OCI-LY3 (cell line): ENCODE measurements around the gene PHTF1.

Experiments used
- H2AFZ ChIP-seq: fragments of 200-600, 300-600 bp; shearing (Covaris generic); 2 replicates; pipeline ENCODE4 v1.6.0; 2014; ENCODE audit warnings: antibody characterized with exemption, low read depth, low read length
- H3K27ac ChIP-seq: fragments of 200-600, 300-600 bp; sonication (generic); 2 replicates; pipeline ENCODE4 v1.5.1; 2014; ENCODE audit warnings: mild to moderate bottlenecking, low read length, moderate library complexity, mixed read lengths
- H3K27me3 ChIP-seq: fragments of 200-600, 300-600 bp; sonication (generic); 2 replicates; pipeline ENCODE4 v1.6.1; 2014; ENCODE audit warnings: low read depth, low read length, mixed read lengths
- H3K36me3 ChIP-seq: fragments of 200-600, 300-600 bp; sonication (generic); replicated peaks from 2 replicates; pipeline ENCODE3; 2014; ENCODE audit warnings: low read depth, low read length, mixed read lengths
- H3K4me1 ChIP-seq: fragments of 300-600, 200-600 bp; sonication (generic); 2 replicates; pipeline ENCODE4 v1.6.1; 2014; ENCODE audit warnings: low read length, mixed read lengths
- H3K4me2 ChIP-seq: fragments of 200-600, 300-600 bp; sonication (generic); 2 replicates; pipeline ENCODE4 v1.6.1; 2014; ENCODE audit warnings: low read length, mixed read lengths
- H3K4me3 ChIP-seq: fragments of 300-600, 200-600 bp; sonication (generic); 2 replicates; pipeline ENCODE4 v1.5.1; 2014; ENCODE audit warnings: antibody characterized with exemption, mild to moderate bottlenecking, low read length, moderate library complexity
- H3K79me2 ChIP-seq: fragments of 300-600, 200-600 bp; shearing (Covaris generic); 2 replicates; pipeline ENCODE4 v1.6.1; 2014; ENCODE audit warnings: mild to moderate bottlenecking, low read length, mixed read lengths
- H3K9ac ChIP-seq: fragments of 300-600, 200-600 bp; shearing (Covaris generic); 2 replicates; pipeline ENCODE4 v1.6.0; 2014; ENCODE audit warnings: mild to moderate bottlenecking, low read length, moderate library complexity
- H3K9me3 ChIP-seq: fragments of 200-600, 300-600 bp; shearing (Covaris generic); 2 replicates; pipeline ENCODE4 v1.6.1; 2014; ENCODE audit warnings: low read length, mixed read lengths; ENCODE audit not compliant: insufficient read depth
- H4K20me1 ChIP-seq: fragments of 200-600, 300-600 bp; sonication (generic); 2 replicates; pipeline ENCODE4 v1.6.1; 2016; ENCODE audit warnings: low read length, mixed read lengths; ENCODE audit not compliant: insufficient read depth
- EZH2phosphoT487 ChIP-seq: fragments of 200-600 bp; shearing (Covaris generic); IDR thresholded peaks from 2 replicates; pipeline ENCODE4 v1.6.1; 2018; ENCODE audit warnings: antibody characterized with exemption, mixed run types, low read depth
- TF ChIP-seq, protein P1 (sequence below): fragments of 200-600, 300-600 bp; sonication (generic); IDR thresholded peaks from 2 replicates; pipeline ENCODE4 v1.5.1; 2014; ENCODE audit warnings: antibody characterized with exemption, low read length, low read depth

The PHTF1 gene

DNA sequence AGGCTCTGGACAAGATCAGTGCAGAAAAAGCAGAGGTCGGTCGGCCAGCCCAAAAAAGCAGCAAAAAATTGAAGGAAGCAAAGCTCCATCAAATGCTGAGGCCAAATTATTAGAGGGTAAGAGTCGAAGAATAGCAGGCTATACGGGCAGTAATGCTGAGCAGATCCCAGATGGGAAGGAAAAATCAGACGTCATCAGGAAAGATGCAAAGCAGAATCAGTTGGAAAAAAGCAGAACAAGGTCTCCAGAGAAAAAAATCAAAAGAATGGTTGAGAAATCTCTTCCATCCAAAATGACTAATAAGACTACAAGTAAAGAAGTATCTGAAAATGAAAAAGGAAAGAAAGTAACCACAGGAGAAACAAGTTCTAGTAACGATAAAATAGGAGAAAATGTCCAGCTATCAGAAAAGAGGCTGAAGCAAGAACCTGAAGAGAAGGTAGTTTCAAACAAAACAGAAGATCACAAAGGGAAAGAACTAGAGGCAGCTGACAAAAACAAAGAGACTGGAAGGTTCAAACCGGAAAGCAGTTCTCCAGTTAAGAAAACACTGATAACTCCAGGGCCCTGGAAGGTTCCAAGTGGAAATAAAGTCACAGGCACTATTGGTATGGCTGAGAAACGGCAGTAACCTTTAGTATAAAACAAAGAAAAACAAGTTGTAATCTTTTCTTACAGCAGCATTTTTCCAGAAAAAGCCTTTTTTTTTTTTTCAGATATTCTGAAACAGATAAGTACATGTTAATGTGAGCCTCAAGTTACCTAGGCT lies 75.7 kb downstream of the PHTF1 start:
- TF ChIP-seq, protein P1, sequence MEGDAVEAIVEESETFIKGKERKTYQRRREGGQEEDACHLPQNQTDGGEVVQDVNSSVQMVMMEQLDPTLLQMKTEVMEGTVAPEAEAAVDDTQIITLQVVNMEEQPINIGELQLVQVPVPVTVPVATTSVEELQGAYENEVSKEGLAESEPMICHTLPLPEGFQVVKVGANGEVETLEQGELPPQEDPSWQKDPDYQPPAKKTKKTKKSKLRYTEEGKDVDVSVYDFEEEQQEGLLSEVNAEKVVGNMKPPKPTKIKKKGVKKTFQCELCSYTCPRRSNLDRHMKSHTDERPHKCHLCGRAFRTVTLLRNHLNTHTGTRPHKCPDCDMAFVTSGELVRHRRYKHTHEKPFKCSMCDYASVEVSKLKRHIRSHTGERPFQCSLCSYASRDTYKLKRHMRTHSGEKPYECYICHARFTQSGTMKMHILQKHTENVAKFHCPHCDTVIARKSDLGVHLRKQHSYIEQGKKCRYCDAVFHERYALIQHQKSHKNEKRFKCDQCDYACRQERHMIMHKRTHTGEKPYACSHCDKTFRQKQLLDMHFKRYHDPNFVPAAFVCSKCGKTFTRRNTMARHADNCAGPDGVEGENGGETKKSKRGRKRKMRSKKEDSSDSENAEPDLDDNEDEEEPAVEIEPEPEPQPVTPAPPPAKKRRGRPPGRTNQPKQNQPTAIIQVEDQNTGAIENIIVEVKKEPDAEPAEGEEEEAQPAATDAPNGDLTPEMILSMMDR, result no peak
- no peak for TF ChIP-seq EZH2phosphoT487
- no peaks in the 10 kb centered on the region for H3K36me3 ChIP-seq
- H3K27ac ChIP-seq, result no peak overlapping the region
- no peaks in the 10 kb centered on the region for H3K79me2 ChIP-seq
- no peaks in the 10 kb centered on the region for H4K20me1 ChIP-seq
- H3K4me2 ChIP-seq, result no peak overlapping the region
- H3K9ac ChIP-seq, result no peak overlapping the region
- no peaks in the 10 kb centered on the region for H3K27me3 ChIP-seq
- H3K4me1 ChIP-seq, result no peaks in the 10 kb centered on the region
- H3K9me3 ChIP-seq, result no peaks in the 10 kb centered on the region
- H3K4me3 ChIP-seq, result no peak overlapping the region
- no peak overlapping the region for H2AFZ ChIP-seq

GRCh38 chr1:113681596-113682337 lies 77.5 kb downstream of the PHTF1 start:
- Histone ChIP-seq H4K20me1 (no peaks in the 10 kb centered on the region), H3K4me1 (peaks cover 6% of the 10 kb centered on the region), H3K79me2 (no peaks in the 10 kb centered on the region), H3K4me2 (no peak overlapping the region), H3K9ac (no peak overlapping the region), H3K36me3 (no peaks in the 10 kb centered on the region), H3K4me3 (no peak overlapping the region), H2AFZ (no peak overlapping the region), H3K27ac (no peak overlapping the region), H3K27me3 (no peaks in the 10 kb centered on the region), H3K9me3 (no peaks in the 10 kb centered on the region)
- no peak for TF ChIP-seq EZH2phosphoT487
- TF ChIP-seq, protein P1, result no peak

GRCh38 chr1:113678159-113678469 lies 81.2 kb downstream of the PHTF1 start:
- H2AFZ ChIP-seq, result no peak overlapping the region
- no peaks in the 10 kb centered on the region for H3K79me2 ChIP-seq
- H4K20me1 ChIP-seq, result no peaks in the 10 kb centered on the region
- peaks cover 24% of the 10 kb centered on the region for H3K4me1 ChIP-seq
- H3K9me3 ChIP-seq, result no peaks in the 10 kb centered on the region
- no peaks in the 10 kb centered on the region for H3K27me3 ChIP-seq
- H3K27ac ChIP-seq, result no peak overlapping the region
- no peak overlapping the region for H3K9ac ChIP-seq
- no peak overlapping the region for H3K4me3 ChIP-seq
- no peak overlapping the region for H3K4me2 ChIP-seq
- TF ChIP-seq EZH2phosphoT487, result no peak
- TF ChIP-seq, protein P1, result no peak
- H3K36me3 ChIP-seq, result no peaks in the 10 kb centered on the region

- no peak overlapping the region for H3K4me2 ChIP-seq
Observed at GRCh38 chr1:113677250-113678158, 81.8 kb downstream of the PHTF1 start.

More at GRCh38 chr1:113677250-113678158, 81.8 kb downstream of the PHTF1 start:
- no peak overlapping the region for H3K27ac ChIP-seq
- H3K4me3 ChIP-seq, result no peak overlapping the region
- no peak overlapping the region for H3K9ac ChIP-seq
- H3K36me3 ChIP-seq, result no peaks in the 10 kb centered on the region
- H3K79me2 ChIP-seq, result no peaks in the 10 kb centered on the region
- no peaks in the 10 kb centered on the region for H3K9me3 ChIP-seq
- no peak overlapping the region for H2AFZ ChIP-seq
- TF ChIP-seq, protein P1, result peak; percentile 51
- no peak for TF ChIP-seq EZH2phosphoT487
- H3K27me3 ChIP-seq, result no peaks in the 10 kb centered on the region
- peaks cover 24% of the 10 kb centered on the region for H3K4me1 ChIP-seq
- H4K20me1 ChIP-seq, result no peaks in the 10 kb centered on the region
